RWPE2 (cell line): ENCODE data around the gene PCDHB7.
"Not testable (repeated sequence)": the region's sequence is repeated elsewhere in the genome, so short reads cannot be mapped to it uniquely, and the experiment has no call there.

Experiments used
- ATAC-seq: fragments of 200-7000 bp; cut with Tn5 transposase; 3 replicates; pipeline ENCODE4 v1.9.1; 2021; ENCODE audit warnings: low read depth
- DNase-seq: peaks from one replicate; pipeline ENCODE4 v3.0.0-alpha.2; 2020; ENCODE audit warnings: low spot score
- H3K27ac ChIP-seq: fragments of 450-650 bp; 2 replicates; pipeline ENCODE4 v1.5.1; 2017; ENCODE audit warnings: mild to moderate bottlenecking; ENCODE audit not compliant: poor library complexity, severe bottlenecking
- H3K27me3 ChIP-seq: fragments of 250-450 bp; sonication (Bioruptor Pico); 2 replicates; pipeline ENCODE4 v1.5.1; 2021; ENCODE audit warnings: mild to moderate bottlenecking, moderate library complexity; ENCODE audit not compliant: insufficient read depth, poor library complexity, severe bottlenecking
- H3K36me3 ChIP-seq: fragments of 250-450 bp; sonication (Bioruptor Pico); 2 replicates; pipeline ENCODE4 v1.5.1; 2020; ENCODE audit warnings: low read depth, mild to moderate bottlenecking, moderate library complexity
- H3K4me1 ChIP-seq: fragments of 250-450 bp; sonication (Bioruptor Pico); 2 replicates; pipeline ENCODE4 v1.5.1; 2021; ENCODE audit warnings: mild to moderate bottlenecking, moderate library complexity; ENCODE audit not compliant: insufficient read depth, poor library complexity, severe bottlenecking
- H3K4me3 ChIP-seq: fragments of 250-450 bp; sonication (Bioruptor Pico); 2 replicates; pipeline ENCODE4 v1.5.1; 2021; ENCODE audit warnings: mild to moderate bottlenecking, moderate library complexity; ENCODE audit not compliant: severe bottlenecking
- H3K9me3 ChIP-seq: fragments of 250-450 bp; sonication (Bioruptor Pico); 2 replicates; pipeline ENCODE4 v1.5.1; 2021; ENCODE audit warnings: mild to moderate bottlenecking, moderate library complexity; ENCODE audit not compliant: severe bottlenecking
- TF ChIP-seq, protein P1 (sequence below): fragments of 450-650 bp; IDR thresholded peaks from one replicate; pipeline ENCODE4 v1.5.1; 2017; ENCODE audit warnings: mild to moderate bottlenecking, moderate library complexity; ENCODE audit not compliant: poor library complexity, severe bottlenecking

PCDHB7 gene

DNA sequence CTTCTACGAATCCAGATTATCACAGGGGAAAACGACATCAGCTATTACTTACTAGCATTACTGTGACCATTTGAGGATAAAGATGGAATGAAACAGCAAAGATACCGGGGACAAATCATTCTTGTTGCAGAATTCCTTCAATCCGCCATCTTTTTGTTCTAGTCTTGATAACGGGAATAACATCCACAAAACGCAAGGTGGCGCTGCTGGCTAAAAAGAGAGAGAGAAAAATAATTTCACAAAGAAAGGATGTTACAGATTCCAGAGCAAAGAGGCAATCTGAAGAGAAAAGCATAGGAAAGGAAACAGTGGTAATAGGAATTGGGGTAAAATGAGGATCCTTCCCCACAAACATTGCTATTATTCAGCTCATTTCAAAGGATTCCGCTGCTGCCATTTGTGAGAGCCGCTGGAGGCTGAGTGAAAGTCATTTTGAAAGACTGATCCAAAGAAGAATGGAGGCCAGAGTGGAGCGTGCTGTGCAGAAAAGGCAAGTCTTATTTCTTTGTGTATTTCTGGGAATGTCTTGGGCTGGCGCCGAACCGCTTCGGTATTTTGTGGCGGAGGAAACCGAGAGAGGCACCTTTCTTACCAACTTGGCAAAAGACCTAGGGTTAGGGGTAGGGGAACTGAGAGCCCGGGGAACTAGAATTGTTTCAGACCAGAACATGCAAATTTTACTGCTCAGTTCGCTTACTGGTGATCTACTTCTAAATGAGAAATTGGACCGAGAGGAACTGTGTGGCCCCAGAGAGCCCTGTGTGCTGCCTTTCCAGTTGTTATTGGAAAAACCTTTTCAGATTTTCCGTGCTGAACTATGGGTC lies at the start of gene PCDHB7:
Gene PCDHB7, plus strand, starts transcription at position 264 of the 824 bp plus-strand sequence. Its CDS starts 192 bp downstream, at position 456.
- Histone ChIP-seq H3K9me3 (peaks cover 22% of the 10 kb centered on the region), H3K36me3 (no peaks in the 10 kb centered on the region), H3K4me1 (no peaks in the 10 kb centered on the region), H3K4me3 (no peak within 1 kb of the TSS), H3K27ac (no peak within 1 kb of the TSS), H3K27me3 (peaks cover 60% of the 10 kb centered on the region)
- DNase-seq = no peak
- ATAC-seq = no peak
- TF ChIP-seq, protein P1, sequence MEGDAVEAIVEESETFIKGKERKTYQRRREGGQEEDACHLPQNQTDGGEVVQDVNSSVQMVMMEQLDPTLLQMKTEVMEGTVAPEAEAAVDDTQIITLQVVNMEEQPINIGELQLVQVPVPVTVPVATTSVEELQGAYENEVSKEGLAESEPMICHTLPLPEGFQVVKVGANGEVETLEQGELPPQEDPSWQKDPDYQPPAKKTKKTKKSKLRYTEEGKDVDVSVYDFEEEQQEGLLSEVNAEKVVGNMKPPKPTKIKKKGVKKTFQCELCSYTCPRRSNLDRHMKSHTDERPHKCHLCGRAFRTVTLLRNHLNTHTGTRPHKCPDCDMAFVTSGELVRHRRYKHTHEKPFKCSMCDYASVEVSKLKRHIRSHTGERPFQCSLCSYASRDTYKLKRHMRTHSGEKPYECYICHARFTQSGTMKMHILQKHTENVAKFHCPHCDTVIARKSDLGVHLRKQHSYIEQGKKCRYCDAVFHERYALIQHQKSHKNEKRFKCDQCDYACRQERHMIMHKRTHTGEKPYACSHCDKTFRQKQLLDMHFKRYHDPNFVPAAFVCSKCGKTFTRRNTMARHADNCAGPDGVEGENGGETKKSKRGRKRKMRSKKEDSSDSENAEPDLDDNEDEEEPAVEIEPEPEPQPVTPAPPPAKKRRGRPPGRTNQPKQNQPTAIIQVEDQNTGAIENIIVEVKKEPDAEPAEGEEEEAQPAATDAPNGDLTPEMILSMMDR = peak; percentile 65

- not testable (repeated sequence) for H3K9me3 ChIP-seq, DNase-seq, ATAC-seq, H3K27ac ChIP-seq, H3K36me3 ChIP-seq, H3K4me3 ChIP-seq, H3K4me1 ChIP-seq
- peaks cover 71% of the 10 kb centered on the region for H3K27me3 ChIP-seq
Observed at GRCh38 chr5:141123396-141124135, 48.9 kb upstream of the PCDHB7 start.

- peaks cover 64% of the 10 kb centered on the region for H3K27me3 ChIP-seq
- no peak overlapping the region for H3K4me3 ChIP-seq
- H3K36me3 ChIP-seq = no peaks in the 10 kb centered on the region
- H3K27ac ChIP-seq = no peak overlapping the region
- ATAC-seq = no peak
- peaks cover 2% of the 10 kb centered on the region for H3K9me3 ChIP-seq
- TF ChIP-seq, protein P1 = no peak
- no peaks in the 10 kb centered on the region for H3K4me1 ChIP-seq
- no peak for DNase-seq
Observed at GRCh38 chr5:141127305-141127704, 45.1 kb upstream of the PCDHB7 start.

DNA sequence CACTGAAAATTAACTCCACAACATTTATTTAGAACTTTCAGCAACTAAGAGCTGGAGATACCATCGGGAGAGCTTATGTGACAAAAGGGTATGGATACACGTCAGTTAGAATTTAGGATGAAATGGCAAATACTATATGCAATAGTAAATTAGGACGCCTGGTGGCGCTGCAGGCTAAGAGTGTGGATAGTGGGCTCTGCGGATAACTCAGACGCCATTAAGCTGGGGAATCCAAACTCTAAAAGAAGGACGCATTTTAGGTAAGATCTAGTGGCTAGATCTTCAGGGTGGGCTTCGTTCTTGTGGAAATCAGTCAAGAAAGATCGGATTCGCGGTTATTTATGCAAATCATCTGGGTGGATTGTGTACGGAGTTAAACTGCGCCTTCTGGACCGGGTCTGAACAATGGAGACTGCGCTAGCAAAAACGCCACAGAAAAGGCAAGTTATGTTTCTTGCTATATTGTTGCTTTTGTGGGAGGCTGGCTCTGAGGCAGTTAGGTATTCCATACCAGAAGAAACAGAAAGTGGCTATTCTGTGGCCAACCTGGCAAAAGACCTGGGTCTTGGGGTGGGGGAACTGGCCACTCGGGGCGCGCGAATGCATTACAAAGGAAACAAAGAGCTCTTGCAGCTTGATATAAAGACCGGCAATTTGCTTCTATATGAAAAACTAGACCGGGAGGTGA lies 37.3 kb upstream of the PCDHB7 start, which contains the start of gene PCDHB5:
Gene PCDHB5, plus strand, starts transcription at position 177 of the 688 bp plus-strand sequence. Its CDS starts 229 bp downstream, at position 406.
- Histone ChIP-seq H3K4me3 (peak within 1 kb of the TSS; percentile 8), H3K9me3 (peaks cover 10% of the 10 kb centered on the region), H3K36me3 (no peaks in the 10 kb centered on the region), H3K27me3 (peaks cover 54% of the 10 kb centered on the region), H3K27ac (no peak within 1 kb of the TSS), H3K4me1 (no peaks in the 10 kb centered on the region)
- TF ChIP-seq, protein P1 = peak; percentile 62
- ATAC-seq = no peak; the same call in 2 of the 3 replicates
- DNase-seq = no peak

DNA sequence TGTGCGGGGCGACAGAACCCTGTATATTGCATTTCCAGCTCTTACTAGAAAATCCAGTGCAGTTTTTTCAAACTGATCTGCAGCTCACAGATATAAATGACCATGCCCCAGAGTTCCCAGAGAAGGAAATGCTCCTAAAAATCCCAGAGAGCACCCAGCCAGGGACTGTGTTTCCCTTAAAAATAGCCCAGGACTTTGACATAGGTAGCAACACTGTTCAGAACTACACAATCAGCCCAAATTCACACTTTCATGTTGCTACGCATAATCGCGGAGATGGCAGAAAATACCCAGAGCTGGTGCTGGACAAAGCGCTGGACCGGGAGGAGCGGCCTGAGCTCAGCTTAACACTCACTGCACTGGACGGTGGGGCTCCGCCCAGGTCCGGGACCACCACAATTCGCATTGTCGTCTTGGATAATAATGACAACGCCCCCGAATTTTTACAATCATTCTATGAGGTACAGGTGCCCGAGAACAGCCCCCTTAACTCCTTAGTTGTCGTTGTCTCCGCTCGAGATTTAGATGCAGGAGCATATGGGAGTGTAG lies 36.7 kb upstream of the PCDHB7 start:
- Histone ChIP-seq H3K9me3 (peaks cover 10% of the 10 kb centered on the region), H3K36me3 (no peaks in the 10 kb centered on the region), H3K27me3 (peaks cover 50% of the 10 kb centered on the region), H3K4me3 (peak overlapping the region; percentile 8), H3K4me1 (no peaks in the 10 kb centered on the region), H3K27ac (no peak overlapping the region)
- DNase-seq (no peak), ATAC-seq (no peak)
- TF ChIP-seq, protein P1 = no peak

GRCh38 chr5:141137346-141137745 lies 35.1 kb upstream of the PCDHB7 start:
- H3K9me3 ChIP-seq, DNase-seq, H3K4me3 ChIP-seq, H3K4me1 ChIP-seq, ATAC-seq, H3K36me3 ChIP-seq, H3K27ac ChIP-seq: not testable (repeated sequence)
- peaks cover 39% of the 10 kb centered on the region for H3K27me3 ChIP-seq
